HCT116 (cell line): ENCODE measurements around the gene SSX2IP. TPM values are rescaled to one million over a fixed set of nuclear protein-coding genes. Genes with fewer than 3 reads are reported as not detected.

Experiments
- ATAC-seq: fragments of 200-7000 bp; cut with Tn5 transposase; 2 replicates; pipeline ENCODE4 v1.9.1; 2020; ENCODE audit warnings: mild to moderate bottlenecking, moderate library complexity
- BruUV-seq: library from RNA; stranded (reverse); fragments of 400-500 nt; replicated peaks from 2 replicates; lab custom pipeline; 2021; lab: Mats Ljungman, UMichigan
- CTCF ChIA-PET: fragments of 300-600 bp; sonication (Branson Sonifier 250); formaldehyde crosslinking; loops from one replicate; lab custom pipeline; 2021; ENCODE audit warnings: antibody characterized with exemption; lab: Charles Lee
- POLR2A ChIA-PET: fragments of 300-600, 350-600 bp; sonication (Branson Sonifier 250); formaldehyde crosslinking; loops from one replicate; lab custom pipeline; 2021; ENCODE audit warnings: antibody characterized with exemption; lab: Charles Lee
- RAD21 ChIA-PET, 2 experiments: fragments of 300-600 bp; sonication (Branson Sonifier 250); formaldehyde crosslinking; loops; one replicate each; lab custom pipeline; 2023; ENCODE audit warnings: low total read pairs in 2 of 2; ENCODE audit not compliant: uncharacterized antibody in 2 of 2, unreplicated experiment in 2 of 2, low non-redundant PET in 1 of 2; lab: Charles Lee
- DNase-seq: peaks from one replicate; pipeline ENCODE4 v3.0.0-alpha.2; 2010; ENCODE audit warnings: low read depth, low spot score
- H2AFZ ChIP-seq: fragments of 200-600 bp; shearing (Covaris generic), sonication (generic); 2 replicates; pipeline ENCODE4 v1.6.1; 2017; ENCODE audit warnings: low read depth, mixed run types, mixed read lengths, antibody characterized with exemption, low read length; ENCODE audit not compliant: poor library complexity, severe bottlenecking
- H3K27ac ChIP-seq: 2 replicates; pipeline ENCODE4 v1.5.1; 2012; ENCODE audit warnings: low read depth, low read length
- H3K27me3 ChIP-seq: fragments of 200-600 bp; sonication (generic); 2 replicates; pipeline ENCODE4 v1.6.1; 2016; ENCODE audit warnings: mixed run types, low read length, mixed read lengths; ENCODE audit not compliant: insufficient read depth
- H3K36me3 ChIP-seq, 2 experiments: fragments of 200-500 bp in 1 of 2; fragments of 200-600 bp in 1 of 2; sonication (Bioruptor generic) in 1 of 2; sonication (generic) in 1 of 2; 2 replicates each; pipeline versions ENCODE4 v1.5.1 to v1.6.1; 2014 to 2016; ENCODE audit warnings: low read length in 2 of 2, inconsistent platforms in 1 of 2, mixed read lengths in 1 of 2, mixed run types in 1 of 2; ENCODE audit not compliant: insufficient read depth in 2 of 2, control insufficient read depth in 1 of 2
- H3K4me1 ChIP-seq, 2 experiments: fragments of 200-600 bp in 1 of 2; sonication (generic) in 1 of 2; 2 replicates each; pipeline versions ENCODE4 v1.5.1 to v1.6.1; 2012 to 2017; ENCODE audit warnings: low read length in 2 of 2, inconsistent platforms in 1 of 2, mild to moderate bottlenecking in 1 of 2, mixed read lengths in 1 of 2, mixed run types in 1 of 2, moderate library complexity in 1 of 2; ENCODE audit not compliant: insufficient read depth in 2 of 2, control insufficient read depth in 1 of 2
- H3K4me2 ChIP-seq: fragments of 200-600 bp; sonication (generic); 2 replicates; pipeline ENCODE4 v1.6.1; 2017; ENCODE audit warnings: mixed run types, low read length, mixed read lengths
- H3K4me3 ChIP-seq, 2 experiments: fragments of 200-600 bp in 1 of 2; sonication (generic) in 1 of 2; replicated peaks in 1 of 2; 2 replicates each; pipeline ENCODE4 v1.5.1; 2011 to 2016; ENCODE audit warnings: low read length in 2 of 2, control low read depth in 1 of 2, low read depth in 1 of 2, mild to moderate bottlenecking in 1 of 2, mixed read lengths in 1 of 2, mixed run types in 1 of 2
- H3K79me2 ChIP-seq: fragments of 200-600 bp; sonication (generic); 2 replicates; pipeline ENCODE4 v1.6.1; 2017; ENCODE audit warnings: mild to moderate bottlenecking, mixed run types, low read length, moderate library complexity, mixed read lengths; ENCODE audit not compliant: insufficient read depth
- H3K9ac ChIP-seq: fragments of 200-600 bp; sonication (generic); 2 replicates; pipeline ENCODE4 v1.6.1; 2016; ENCODE audit warnings: low read length, mixed read lengths
- H3K9me2 ChIP-seq: fragments of 200-600 bp; sonication (generic), shearing (Covaris generic); 2 replicates; pipeline ENCODE4 v1.6.1; 2017; ENCODE audit warnings: mixed run types, mild to moderate bottlenecking, moderate library complexity; ENCODE audit not compliant: insufficient read depth
- H3K9me3 ChIP-seq, 2 experiments: fragments of 200-500 bp in 1 of 2; fragments of 200-600 bp in 1 of 2; sonication (Bioruptor generic) in 1 of 2; sonication (generic) in 1 of 2; 2 replicates each; pipeline ENCODE4 v1.6.1; 2014 to 2017; ENCODE audit warnings: low read length in 2 of 2, mixed read lengths in 2 of 2, inconsistent platforms in 1 of 2, low read depth in 1 of 2, mild to moderate bottlenecking in 1 of 2, mixed run types in 1 of 2, moderate library complexity in 1 of 2; ENCODE audit not compliant: control insufficient read depth in 1 of 2, insufficient read depth in 1 of 2
- H4K20me1 ChIP-seq: fragments of 200-600 bp; sonication (generic), shearing (Covaris generic); 2 replicates; pipeline ENCODE4 v1.6.1; 2017; ENCODE audit warnings: mixed run types, mild to moderate bottlenecking, moderate library complexity; ENCODE audit not compliant: insufficient read depth
- ATF3 ChIP-seq: IDR thresholded peaks from 2 replicates; pipeline ENCODE4 v1.6.1; 2012
- CBX3 ChIP-seq: IDR thresholded peaks from 2 replicates; pipeline ENCODE4 v1.6.1; 2012; ENCODE audit warnings: low read depth
- CEBPB ChIP-seq: IDR thresholded peaks from 2 replicates; pipeline ENCODE4 v1.6.1; 2012; ENCODE audit warnings: low read depth
- CTCF ChIP-seq, 3 experiments: fragments of 200-600 bp in 1 of 3; sonication (generic) in 1 of 3; IDR thresholded peaks in 2 of 3; conservative IDR thresholded peaks in 1 of 3; 2 replicates each; pipeline ENCODE4 v1.5.1; 2012 to 2017; ENCODE audit warnings: low read depth in 2 of 3, low read length in 2 of 3, antibody characterized with exemption in 1 of 3, borderline replicate concordance in 1 of 3, control low read depth in 1 of 3, mild to moderate bottlenecking in 1 of 3, mixed read lengths in 1 of 3, mixed run types in 1 of 3, moderate library complexity in 1 of 3; ENCODE audit not compliant: insufficient read depth in 1 of 3
- EGR1 ChIP-seq: IDR thresholded peaks from 2 replicates; pipeline ENCODE4 v1.6.1; 2012; ENCODE audit warnings: low read depth
- ELF1 ChIP-seq: IDR thresholded peaks from 2 replicates; pipeline ENCODE4 v1.6.1; 2012; ENCODE audit warnings: low read depth, borderline replicate concordance
- EZH2 ChIP-seq: fragments of 200-600 bp; sonication (generic); IDR thresholded peaks from 2 replicates; pipeline ENCODE4 v1.6.1; 2017; ENCODE audit warnings: antibody characterized with exemption, mixed run types
- EZH2phosphoT487 ChIP-seq: fragments of 200-600 bp; IDR thresholded peaks from 2 replicates; pipeline ENCODE4 v1.6.1; 2018; ENCODE audit warnings: antibody characterized with exemption, borderline replicate concordance
- FOSL1 ChIP-seq: IDR thresholded peaks from 2 replicates; pipeline ENCODE4 v1.6.1; 2012; ENCODE audit warnings: low read depth
- JUND ChIP-seq: IDR thresholded peaks from 2 replicates; pipeline ENCODE4 v1.6.1; 2012
- MAX ChIP-seq: IDR thresholded peaks from 2 replicates; pipeline ENCODE4 v1.6.1; 2012
- POLR2A ChIP-seq: IDR thresholded peaks from 2 replicates; pipeline ENCODE4 v1.7.0; 2011; ENCODE audit warnings: borderline replicate concordance; ENCODE audit not compliant: insufficient read depth, insufficient read length; ENCODE audit errors: extremely low read depth
- POLR2AphosphoS5 ChIP-seq: IDR thresholded peaks from 2 replicates; pipeline ENCODE4 v1.6.1; 2011; ENCODE audit warnings: mild to moderate bottlenecking, low read depth, low read length, moderate library complexity
- RAD21 ChIP-seq: IDR thresholded peaks from 2 replicates; pipeline ENCODE4 v1.6.1; 2012; ENCODE audit warnings: low read depth, mild to moderate bottlenecking
- SP1 ChIP-seq: IDR thresholded peaks from 2 replicates; pipeline ENCODE4 v1.6.1; 2012; ENCODE audit warnings: low read depth
- SRF ChIP-seq: IDR thresholded peaks from 2 replicates; pipeline ENCODE4 v1.6.1; 2012; ENCODE audit warnings: low read depth
- TCF7L2 ChIP-seq: IDR thresholded peaks from 2 replicates; pipeline ENCODE4 v1.7.0; 2011; ENCODE audit warnings: borderline replicate concordance, inconsistent platforms; ENCODE audit not compliant: insufficient read depth, insufficient read length; ENCODE audit errors: extremely low read depth
- YY1 ChIP-seq: IDR thresholded peaks from 2 replicates; pipeline ENCODE4 v1.6.1; 2011; ENCODE audit warnings: low read length, low read depth, moderate library complexity, mild to moderate bottlenecking; ENCODE audit not compliant: insufficient replicate concordance; ENCODE audit errors: extremely low read depth
- ZBTB33 ChIP-seq: IDR thresholded peaks from 2 replicates; pipeline ENCODE4 v1.6.1; 2011; ENCODE audit warnings: mild to moderate bottlenecking, low read length, moderate library complexity; ENCODE audit not compliant: insufficient replicate concordance; ENCODE audit errors: extremely low read depth
- intact Hi-C: fragments of 100-400 bp; cut with micrococcal nuclease; formaldehyde crosslinking; loops from 2 replicates; pipeline ENCODE4 v1.10.0; 2022
- total RNA-seq: library from RNA; stranded (reverse); gene quantifications from one replicate; pipeline ENCODE4 v1.2.1, GENCODE V29; 2021; ENCODE audit not compliant: unreplicated experiment

The SSX2IP gene
- total RNA-seq, 1 experiment from 2014 or later, result 51.5 TPM

GRCh38 chr1:84692391-84692790 is 2.1 kb upstream of the SSX2IP start (continued):
- TF ChIP-seq YY1, result no peak
- no peak for TF ChIP-seq EZH2phosphoT487
- TF ChIP-seq TCF7L2, result no peak
- TF ChIP-seq SRF, result no peak

GRCh38 chr1:84691122-84691783 is 992 bp upstream of the SSX2IP start:
- no peaks in the 10 kb centered on the region for H3K36me3 ChIP-seq
- no peaks in the 10 kb centered on the region for H3K27me3 ChIP-seq
- no peak for DNase-seq
- TSS peak; percentile 91 for BruUV-seq
- H3K4me3 ChIP-seq, result peak overlapping the region; percentile 70 to 72
- ATAC-seq, result no peak
- ChIA-PET RAD21 (no interaction called here), CTCF (interaction anchor here (1.5 kb wide), 1 partner anchor 33 kb away, joined by 6 read pairs; no protein-coding TSS in a partner anchor), POLR2A (no interaction called here)
- no peaks in the 10 kb centered on the region for H3K9me3 ChIP-seq
- H3K9ac ChIP-seq, result peak overlapping the region; percentile 72
- H3K9me2 ChIP-seq, result no peaks in the 10 kb centered on the region
- no peaks in the 10 kb centered on the region for H4K20me1 ChIP-seq
- peaks cover 36% of the 10 kb centered on the region for H3K79me2 ChIP-seq
- peak overlapping the region; percentile 25 for H2AFZ ChIP-seq
- peak overlapping the region; percentile 85 for H3K4me2 ChIP-seq
- peak overlapping the region; percentile 73 for H3K27ac ChIP-seq
- no peak for TF ChIP-seq EZH2
- no peak for TF ChIP-seq EGR1
- TF ChIP-seq CBX3, result no peak
- TF ChIP-seq SP1, result no peak
- no peak for TF ChIP-seq FOSL1
- TF ChIP-seq POLR2AphosphoS5, result no peak
- TF ChIP-seq ELF1, result no peak
- no peak for TF ChIP-seq POLR2A
- no peak for TF ChIP-seq RAD21
- no peak for TF ChIP-seq TCF7L2
- no peak for TF ChIP-seq CEBPB
- no peak for TF ChIP-seq CTCF (IDR thresholded peaks at IDR 0.05 in 2 of 3, conservative IDR thresholded peaks at IDR 0.05 in 1 of 3; ENCODE audit: borderline replicate concordance in 1 of 3, insufficient read depth in 1 of 3, low read depth in 2 of 3, low read length in 2 of 3)
- TF ChIP-seq MAX, result no peak
- TF ChIP-seq ATF3, result no peak
- TF ChIP-seq JUND, result no peak
- no peak for TF ChIP-seq SRF
- TF ChIP-seq ZBTB33, result no peak
- no peak for TF ChIP-seq EZH2phosphoT487
- TF ChIP-seq YY1, result no peak
- intact Hi-C loops, result no loop called here
- H3K4me1 ChIP-seq, result peaks cover 7 to 19% of the 10 kb centered on the region in 2 experiments
